Activated T-helper 17 cell treated with anti-CD3 and anti-CD28 coated beads, Interleukin-2, amount 50 U/mL, for 72 hours (primary cell): ENCODE results near the gene PSMD10. TPM values are rescaled to one million over a fixed set of nuclear protein-coding genes. Genes with fewer than 3 reads are reported as not detected.

ENCODE experiments used
- ATAC-seq: fragments of 150-1000 bp; cut with Tn5 transposase; replicated peaks from 2 replicates; pipeline ENCODE4 v1.10.0; 2021; ENCODE audit warnings: mild to moderate bottlenecking, moderate library complexity
- H3K27ac Mint-ChIP-seq: one replicate; pipeline ENCODE4 v1.8.0; 2022; ENCODE audit warnings: mixed read lengths
- H3K27me3 Mint-ChIP-seq: one replicate; pipeline ENCODE4 v1.8.0; 2022; ENCODE audit warnings: mixed read lengths
- H3K36me3 Mint-ChIP-seq: one replicate; pipeline ENCODE4 v1.8.0; 2022; ENCODE audit warnings: low read depth, mild to moderate bottlenecking, mixed read lengths
- H3K4me1 Mint-ChIP-seq: one replicate; pipeline ENCODE4 v1.8.0; 2022; ENCODE audit warnings: mixed read lengths
- H3K4me3 Mint-ChIP-seq: one replicate; pipeline ENCODE4 v1.8.0; 2022; ENCODE audit warnings: mild to moderate bottlenecking, mixed read lengths
- H3K9me3 Mint-ChIP-seq: one replicate; pipeline ENCODE4 v1.8.0; 2022; ENCODE audit warnings: mixed read lengths
- total RNA-seq, 2 donors: library from RNA; stranded (reverse); gene quantifications; one replicate each; pipeline ENCODE4 v1.2.3, GENCODE V29; 2022

PSMD10 gene
- total RNA-seq, result 10 to 100 TPM; 39.3 to 43.4 TPM

DNA sequence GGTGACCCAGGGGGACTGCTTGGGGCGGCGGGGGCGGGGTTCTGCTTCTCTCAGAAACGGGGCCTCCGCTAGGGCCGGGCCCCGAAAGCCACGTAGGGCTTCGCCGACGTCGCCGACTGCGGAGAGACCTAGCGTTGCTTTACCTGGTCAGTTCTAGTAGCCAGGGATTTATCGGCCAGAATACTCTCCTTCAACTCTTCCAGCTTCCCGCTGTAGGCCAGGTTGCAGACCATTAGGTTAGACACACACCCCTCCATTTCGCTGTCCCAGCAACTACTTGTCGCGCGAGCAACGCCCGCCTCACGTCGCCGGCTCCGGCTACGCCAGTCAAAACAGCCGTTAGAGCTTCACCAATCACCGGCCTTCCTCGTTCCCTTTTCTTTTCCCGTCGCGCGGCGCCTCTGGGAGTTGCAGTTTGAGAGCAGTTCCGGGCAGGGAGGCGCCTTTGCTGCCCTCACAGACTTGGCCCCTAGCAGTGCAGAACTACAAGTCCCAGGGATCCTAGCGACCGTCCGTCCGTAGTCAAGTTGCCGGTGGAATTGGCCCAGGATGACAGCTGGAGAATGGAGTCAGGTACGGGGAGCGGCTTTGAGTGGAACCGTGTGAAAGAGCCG lies at the start of gene PSMD10, which contains the start of gene ATG4A:
Gene PSMD10, minus strand, starts transcription at position 279 of the 614 bp plus-strand sequence. Its CDS starts 22 bp downstream, at position 257.
Gene ATG4A, plus strand, starts transcription at position 515 of the 614 bp plus-strand sequence. Its CDS starts 49 bp downstream, at position 564.
- no peaks in the 10 kb centered on the region for H3K9me3 Mint-ChIP-seq
- H3K27me3 Mint-ChIP-seq, result no peaks in the 10 kb centered on the region
- ATAC-seq, result peak; percentile 95
- no peak within 1 kb of the TSS for H3K27ac Mint-ChIP-seq
- H3K4me3 Mint-ChIP-seq, result no peak within 1 kb of the TSS
- H3K36me3 Mint-ChIP-seq, result peaks cover 22% of the 10 kb centered on the region
- no peaks in the 10 kb centered on the region for H3K4me1 Mint-ChIP-seq

DNA sequence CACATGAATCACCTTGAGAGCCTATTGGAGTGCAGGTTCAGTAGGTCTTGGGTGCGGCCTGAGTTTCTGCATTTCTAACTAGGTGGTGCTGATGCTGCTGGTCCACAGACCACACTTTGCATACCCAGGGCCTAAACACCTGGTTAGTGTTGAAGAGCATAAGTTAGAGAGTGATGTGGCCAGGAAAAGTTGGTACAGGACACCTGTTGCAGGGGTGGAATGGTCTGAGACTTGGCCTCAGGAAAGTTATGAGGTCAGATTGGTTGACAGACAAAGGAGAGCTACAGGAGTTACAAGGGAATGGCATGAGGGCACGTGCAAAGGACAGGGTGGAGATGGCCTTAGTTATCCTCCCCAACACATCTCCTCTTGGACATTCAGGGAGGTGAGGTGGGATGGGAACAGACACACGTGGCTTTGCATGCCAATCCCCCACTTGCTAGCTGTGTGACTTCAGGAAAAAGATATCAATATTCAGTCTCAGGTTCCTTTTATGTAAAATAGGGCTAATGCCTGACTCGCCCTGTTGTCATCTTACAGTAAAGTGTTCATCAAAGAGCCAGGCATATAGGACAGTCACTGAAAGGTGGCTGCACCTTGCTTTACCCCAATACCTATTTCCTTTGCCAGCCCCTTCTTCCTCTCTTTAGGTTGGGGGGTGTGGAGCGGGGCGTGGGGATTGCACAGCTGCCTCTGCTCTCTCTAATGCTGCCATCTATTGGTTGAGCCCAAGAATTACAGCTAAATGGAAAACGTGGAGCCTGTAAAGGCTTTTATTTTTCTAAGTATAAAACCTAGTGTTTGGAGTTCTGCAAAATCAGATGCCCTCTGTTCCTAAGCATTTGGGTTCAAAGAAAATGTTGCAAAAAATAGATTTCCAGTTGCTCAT lies 47.7 kb upstream of the PSMD10 start:
- ATAC-seq, result no peak
- Mint-ChIP-seq H3K36me3 (peaks cover 67% of the 10 kb centered on the region), H3K4me1 (no peaks in the 10 kb centered on the region), H3K27ac (no peak overlapping the region), H3K27me3 (no peaks in the 10 kb centered on the region), H3K9me3 (no peaks in the 10 kb centered on the region), H3K4me3 (no peak overlapping the region)

DNA sequence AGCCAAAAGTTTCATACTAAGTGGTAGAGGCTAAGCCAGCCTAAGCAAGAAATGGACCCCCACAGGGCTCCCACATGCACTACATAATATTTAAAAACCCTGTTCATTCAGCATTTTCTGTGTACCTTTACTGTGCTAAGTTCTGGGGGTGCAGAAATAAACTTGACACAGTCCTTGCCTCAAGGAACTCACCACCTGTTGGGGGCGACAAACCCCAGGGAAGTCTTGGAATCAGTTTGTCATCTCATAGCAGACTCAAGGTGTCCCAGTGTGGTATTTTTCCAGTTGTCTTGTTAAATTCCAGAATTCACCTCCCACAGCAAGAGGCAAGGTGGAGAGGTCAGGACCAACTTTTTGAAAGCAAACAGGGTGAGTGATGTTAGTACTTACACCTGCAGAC lies 43.4 kb upstream of the PSMD10 start:
- Mint-ChIP-seq H3K36me3 (peaks cover 79% of the 10 kb centered on the region), H3K4me3 (no peak overlapping the region), H3K27me3 (no peaks in the 10 kb centered on the region), H3K27ac (no peak overlapping the region), H3K9me3 (no peaks in the 10 kb centered on the region), H3K4me1 (no peaks in the 10 kb centered on the region)
- no peak for ATAC-seq

DNA sequence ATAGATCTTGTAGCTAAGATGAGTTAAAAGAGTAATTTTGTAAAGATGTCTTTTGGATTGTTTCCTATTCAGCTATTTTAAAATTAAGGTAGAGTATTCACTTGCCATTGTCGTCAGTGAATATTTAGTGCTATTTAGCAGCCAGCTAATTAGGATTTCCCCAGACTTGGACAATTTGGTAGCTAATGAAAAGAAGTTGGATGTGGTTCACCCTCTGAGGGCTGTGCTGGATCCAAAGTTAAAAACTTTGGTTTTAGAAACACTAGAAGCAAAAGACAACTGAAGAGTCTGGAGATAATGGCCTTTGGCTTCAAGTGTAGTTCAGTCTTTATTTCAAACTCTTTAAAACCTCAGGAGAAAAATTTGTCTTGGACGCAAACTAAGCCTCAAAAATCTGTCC lies 41.5 kb upstream of the PSMD10 start:
- no peak overlapping the region for H3K4me3 Mint-ChIP-seq
- H3K36me3 Mint-ChIP-seq, result peaks cover 69% of the 10 kb centered on the region
- no peak for ATAC-seq
- H3K4me1 Mint-ChIP-seq, result no peaks in the 10 kb centered on the region
- no peaks in the 10 kb centered on the region for H3K27me3 Mint-ChIP-seq
- H3K27ac Mint-ChIP-seq, result no peak overlapping the region
- no peaks in the 10 kb centered on the region for H3K9me3 Mint-ChIP-seq

- no peak for ATAC-seq
- Mint-ChIP-seq H3K36me3 (peaks cover 70% of the 10 kb centered on the region), H3K4me1 (no peaks in the 10 kb centered on the region), H3K4me3 (no peak overlapping the region), H3K27ac (no peak overlapping the region), H3K9me3 (no peaks in the 10 kb centered on the region), H3K27me3 (no peaks in the 10 kb centered on the region)
Measured at GRCh38 chrX:108132034-108132433, 40.7 kb upstream of the PSMD10 start.

DNA sequence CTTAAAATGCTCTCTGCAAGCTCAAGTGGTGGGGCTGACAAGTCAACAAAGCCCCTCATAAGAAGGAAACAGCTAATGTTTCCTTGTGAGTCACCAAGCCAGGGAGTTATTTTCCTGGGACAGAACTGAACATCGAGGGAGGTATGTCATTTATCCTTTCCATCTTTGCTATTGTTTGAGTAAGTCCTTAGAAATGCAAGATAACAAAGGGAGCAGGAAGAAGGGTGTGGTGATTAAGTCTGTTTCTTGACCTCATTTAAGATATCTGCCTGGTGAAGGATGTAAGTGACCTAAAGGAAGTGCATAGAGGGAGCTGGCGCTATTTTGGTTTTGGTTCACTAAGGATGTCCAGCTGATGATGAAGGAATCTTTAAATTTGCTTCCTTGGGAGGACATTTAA lies 40.1 kb upstream of the PSMD10 start:
- H3K36me3 Mint-ChIP-seq, result peaks cover 72% of the 10 kb centered on the region
- no peaks in the 10 kb centered on the region for H3K27me3 Mint-ChIP-seq
- H3K4me1 Mint-ChIP-seq, result no peaks in the 10 kb centered on the region
- no peak overlapping the region for H3K27ac Mint-ChIP-seq
- ATAC-seq, result no peak
- H3K4me3 Mint-ChIP-seq, result no peak overlapping the region
- H3K9me3 Mint-ChIP-seq, result no peaks in the 10 kb centered on the region

DNA sequence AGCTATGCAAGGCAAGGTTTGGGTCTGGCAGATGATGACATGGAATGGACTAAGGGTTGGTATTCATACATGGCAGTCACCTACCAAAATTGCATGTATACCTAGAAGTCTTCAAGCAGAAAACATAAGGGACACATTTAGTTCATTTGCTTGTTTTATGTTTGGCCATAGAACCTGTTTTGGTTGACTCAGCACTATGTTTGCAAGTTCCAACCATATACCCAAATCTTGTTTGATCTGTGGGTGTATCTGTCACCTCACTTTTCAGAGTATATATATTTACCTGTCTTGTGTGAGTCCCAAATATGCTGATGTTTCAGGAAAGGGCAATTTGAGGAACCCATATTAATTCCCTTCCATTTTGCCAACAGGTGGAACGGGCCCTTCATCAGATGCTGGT lies 39.5 kb upstream of the PSMD10 start:
- Mint-ChIP-seq H3K4me1 (no peaks in the 10 kb centered on the region), H3K27me3 (no peaks in the 10 kb centered on the region), H3K4me3 (no peak overlapping the region), H3K9me3 (no peaks in the 10 kb centered on the region), H3K36me3 (peaks cover 78% of the 10 kb centered on the region), H3K27ac (no peak overlapping the region)
- no peak for ATAC-seq

DNA sequence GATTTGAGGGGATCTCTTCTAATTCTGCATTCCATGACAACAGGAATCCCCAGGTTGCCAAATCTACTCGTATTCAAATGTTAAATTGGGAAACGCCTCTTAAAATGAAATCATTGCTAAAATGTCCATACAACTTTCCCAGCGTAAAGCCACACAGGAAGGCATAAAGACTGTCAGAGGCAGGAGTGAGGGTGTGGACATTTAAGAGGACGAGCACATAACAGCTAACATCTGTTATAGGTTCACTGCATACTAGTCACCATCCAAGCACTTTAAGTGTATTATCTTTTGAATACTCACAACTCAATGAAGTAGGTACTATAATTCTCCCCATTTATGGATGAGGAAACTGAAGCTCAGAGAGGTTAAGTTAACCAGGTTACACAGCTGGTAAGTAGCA lies 35.8 kb upstream of the PSMD10 start:
- H3K36me3 Mint-ChIP-seq, result peaks cover 49% of the 10 kb centered on the region
- no peaks in the 10 kb centered on the region for H3K9me3 Mint-ChIP-seq
- H3K27me3 Mint-ChIP-seq, result no peaks in the 10 kb centered on the region
- no peak overlapping the region for H3K4me3 Mint-ChIP-seq
- ATAC-seq, result no peak
- H3K27ac Mint-ChIP-seq, result no peak overlapping the region
- H3K4me1 Mint-ChIP-seq, result peaks cover 5% of the 10 kb centered on the region

GRCh38 chrX:108126661-108127060 lies 35.3 kb upstream of the PSMD10 start:
- Mint-ChIP-seq H3K4me1 (peaks cover 5% of the 10 kb centered on the region), H3K36me3 (peaks cover 44% of the 10 kb centered on the region)

DNA sequence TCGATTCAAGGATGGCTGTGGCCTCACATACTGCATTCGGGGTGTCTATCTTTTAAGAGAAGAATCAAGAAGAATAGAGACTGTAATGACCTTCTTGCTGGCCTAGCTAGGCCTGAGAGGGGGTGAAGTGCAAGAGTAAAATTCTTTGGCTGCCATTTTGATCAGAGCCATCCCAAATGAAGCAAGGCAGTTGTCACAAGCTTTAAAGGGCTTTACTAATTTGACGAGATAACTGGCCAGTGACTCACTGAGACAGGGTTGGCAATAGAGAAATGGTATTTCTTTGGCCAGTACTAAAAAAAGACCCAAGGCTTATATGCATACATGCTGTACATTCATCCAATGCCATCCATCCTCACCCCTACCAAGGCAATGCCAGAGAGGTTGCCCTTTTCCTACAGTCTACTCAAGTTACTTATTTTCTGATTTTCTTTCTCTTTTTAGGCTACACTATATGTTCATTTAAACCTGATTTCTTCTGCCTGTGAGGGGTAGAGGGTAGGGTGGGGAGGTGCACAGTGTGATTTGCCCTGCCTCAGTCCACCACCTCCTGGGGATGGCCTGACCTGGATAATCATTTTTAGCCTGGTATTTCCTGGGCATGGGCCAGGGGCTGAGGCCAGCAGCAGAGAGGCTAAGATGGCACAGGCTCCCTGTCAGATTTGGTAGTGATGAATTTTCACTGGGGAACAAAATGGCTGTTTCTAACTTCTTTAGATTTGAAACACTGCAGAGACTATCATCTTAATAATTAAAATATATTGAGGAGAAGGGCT lies 32.4 kb upstream of the PSMD10 start:
- no peak for ATAC-seq
- Mint-ChIP-seq H3K4me3 (no peak overlapping the region), H3K36me3 (peaks cover 22% of the 10 kb centered on the region), H3K27ac (peak overlapping the region; percentile 70), H3K4me1 (peaks cover 5% of the 10 kb centered on the region), H3K9me3 (no peaks in the 10 kb centered on the region), H3K27me3 (no peaks in the 10 kb centered on the region)

More at GRCh38 chrX:108126661-108127060, 35.3 kb upstream of the PSMD10 start:
- H3K9me3 Mint-ChIP-seq, result no peaks in the 10 kb centered on the region
- no peak overlapping the region for H3K4me3 Mint-ChIP-seq
- H3K27ac Mint-ChIP-seq, result no peak overlapping the region
- H3K27me3 Mint-ChIP-seq, result no peaks in the 10 kb centered on the region
- no peak for ATAC-seq

- ATAC-seq, result no peak
- H3K4me3 Mint-ChIP-seq, result no peak overlapping the region
- no peaks in the 10 kb centered on the region for H3K27me3 Mint-ChIP-seq
- H3K36me3 Mint-ChIP-seq, result peaks cover 20% of the 10 kb centered on the region
- no peak overlapping the region for H3K27ac Mint-ChIP-seq
- no peaks in the 10 kb centered on the region for H3K9me3 Mint-ChIP-seq
- peaks cover 5% of the 10 kb centered on the region for H3K4me1 Mint-ChIP-seq
Measured at GRCh38 chrX:108122748-108123147, 31.4 kb upstream of the PSMD10 start.

GRCh38 chrX:108121291-108121690 lies 29.9 kb upstream of the PSMD10 start:
- Mint-ChIP-seq H3K4me1 (peaks cover 5% of the 10 kb centered on the region), H3K27ac (no peak overlapping the region), H3K36me3 (peaks cover 6% of the 10 kb centered on the region), H3K4me3 (no peak overlapping the region), H3K27me3 (no peaks in the 10 kb centered on the region), H3K9me3 (no peaks in the 10 kb centered on the region)
- no peak for ATAC-seq

- Mint-ChIP-seq H3K27me3 (no peaks in the 10 kb centered on the region), H3K4me1 (no peaks in the 10 kb centered on the region), H3K4me3 (no peak overlapping the region), H3K36me3 (no peaks in the 10 kb centered on the region), H3K9me3 (no peaks in the 10 kb centered on the region), H3K27ac (no peak overlapping the region)
- no peak for ATAC-seq
Measured at GRCh38 chrX:108117988-108118387, 26.6 kb upstream of the PSMD10 start.

GRCh38 chrX:108114541-108114940 lies 23.2 kb upstream of the PSMD10 start:
- H3K27ac Mint-ChIP-seq, result no peak overlapping the region
- no peaks in the 10 kb centered on the region for H3K9me3 Mint-ChIP-seq

More at GRCh38 chrX:108114541-108114940, 23.2 kb upstream of the PSMD10 start:
- H3K36me3 Mint-ChIP-seq, result no peaks in the 10 kb centered on the region
- ATAC-seq, result no peak
- no peak overlapping the region for H3K4me3 Mint-ChIP-seq
- no peaks in the 10 kb centered on the region for H3K4me1 Mint-ChIP-seq
- no peaks in the 10 kb centered on the region for H3K27me3 Mint-ChIP-seq
